ENCODE results near the gene STPG2. TPM values are rescaled to one million over a fixed set of nuclear protein-coding genes. Genes with fewer than 3 reads are reported as not detected.

Gene STPG2
- total and polyA plus RNA-seq, 3 donors from 2014 or later: 2.6 to 3.7 (median 2.7) TPM

- no peak for DNase-seq
- TF ChIP-seq CTCF (IDR thresholded peaks at IDR 0.05) (no peak), POLR2A (IDR thresholded peaks at IDR 0.05) (no peak)
- intact Hi-C loops (cut with DNase I; ENCODE audit: low total_unique reads): no loop called here
- no peak overlapping the region for H3K27ac ChIP-seq
- WGBS, 2 donors: 73 to 83% methylated on average over 3 of the region's 3 CpGs
- no peak overlapping the region for H3K4me3 ChIP-seq
- no peaks in the 10 kb centered on the region for H3K27me3 ChIP-seq
- no peaks in the 10 kb centered on the region for H3K36me3 ChIP-seq (ENCODE audit: low read depth, missing control alignments)
- H3K9me3 ChIP-seq: no peaks in the 10 kb centered on the region
- H3K4me1 ChIP-seq: no peaks in the 10 kb centered on the region
Observed at GRCh38 chr4:97952763-97953162, 190.5 kb downstream of the STPG2 start.

- Histone ChIP-seq H3K27me3 (no peaks in the 10 kb centered on the region), H3K4me3 (no peak overlapping the region), H3K9me3 (no peaks in the 10 kb centered on the region), H3K27ac (no peak overlapping the region), H3K36me3 (ENCODE audit: low read depth, missing control alignments) (no peaks in the 10 kb centered on the region), H3K4me1 (no peaks in the 10 kb centered on the region)
- DNase-seq: no peak
- intact Hi-C loops (cut with DNase I; ENCODE audit: low total_unique reads): no loop called here
- TF ChIP-seq POLR2A (IDR thresholded peaks at IDR 0.05): no peak
- no peak for TF ChIP-seq CTCF (IDR thresholded peaks at IDR 0.05)
Observed at GRCh38 chr4:97950836-97951235, 192.4 kb downstream of the STPG2 start.

- H3K9me3 ChIP-seq: no peaks in the 10 kb centered on the region
- no peak overlapping the region for H3K4me3 ChIP-seq
- TF ChIP-seq POLR2A (IDR thresholded peaks at IDR 0.05) (no peak), CTCF (IDR thresholded peaks at IDR 0.05) (no peak)
- intact Hi-C loops (cut with DNase I; ENCODE audit: low total_unique reads): no loop called here
- H3K27ac ChIP-seq: no peak overlapping the region
- WGBS, 2 donors: 25 to 62% methylated on average over 1 of the region's 1 CpG
- H3K27me3 ChIP-seq: no peaks in the 10 kb centered on the region
- no peaks in the 10 kb centered on the region for H3K36me3 ChIP-seq (ENCODE audit: low read depth, missing control alignments)
- no peak for DNase-seq
- H3K4me1 ChIP-seq: no peaks in the 10 kb centered on the region
Observed at GRCh38 chr4:97942951-97943350, 200.3 kb downstream of the STPG2 start.

- 71 to 72% methylated on average over 1 of the region's 1 CpG for WGBS, 2 donors
- Histone ChIP-seq H3K9me3 (no peaks in the 10 kb centered on the region), H3K27me3 (no peaks in the 10 kb centered on the region), H3K27ac (no peak overlapping the region), H3K4me3 (no peak overlapping the region), H3K4me1 (no peaks in the 10 kb centered on the region), H3K36me3 (ENCODE audit: low read depth, missing control alignments) (no peaks in the 10 kb centered on the region)
- intact Hi-C loops (cut with DNase I; ENCODE audit: low total_unique reads): no loop called here
- no peak for TF ChIP-seq POLR2A (IDR thresholded peaks at IDR 0.05)
- no peak for DNase-seq
Observed at GRCh38 chr4:97942137-97942536, 201.1 kb downstream of the STPG2 start.

- 82% methylated on average over 7 of the region's 7 CpGs; no CpG with 5 or more reads in 1 of the 2 donors for WGBS, 2 donors
- no peaks in the 10 kb centered on the region for H3K4me1 ChIP-seq
- H3K9me3 ChIP-seq: no peaks in the 10 kb centered on the region
- no peak for TF ChIP-seq POLR2A (IDR thresholded peaks at IDR 0.05)
- no peak for DNase-seq
- H3K36me3 ChIP-seq (ENCODE audit: low read depth, missing control alignments): no peaks in the 10 kb centered on the region
- no peak overlapping the region for H3K4me3 ChIP-seq
- intact Hi-C loops (cut with DNase I; ENCODE audit: low total_unique reads): no loop called here
- no peaks in the 10 kb centered on the region for H3K27me3 ChIP-seq
- H3K27ac ChIP-seq: no peak overlapping the region
Observed at GRCh38 chr4:97938141-97938540, 205.1 kb downstream of the STPG2 start.

- H3K36me3 ChIP-seq (ENCODE audit: low read depth, missing control alignments): no peaks in the 10 kb centered on the region
- DNase-seq: no peak
- TF ChIP-seq POLR2A (IDR thresholded peaks at IDR 0.05) (no peak), CTCF (IDR thresholded peaks at IDR 0.05) (no peak)
- WGBS, 2 donors: 15 to 33% methylated on average over 1 of the region's 1 CpG
- no peaks in the 10 kb centered on the region for H3K27me3 ChIP-seq
- no peaks in the 10 kb centered on the region for H3K9me3 ChIP-seq
- H3K4me1 ChIP-seq: no peaks in the 10 kb centered on the region
- H3K4me3 ChIP-seq: no peak overlapping the region
- no peak overlapping the region for H3K27ac ChIP-seq
- intact Hi-C loops (cut with DNase I; ENCODE audit: low total_unique reads): no loop called here
Observed at GRCh38 chr4:97924341-97924958, 218.8 kb downstream of the STPG2 start.
